Measurements from ENCODE around the gene GALNT14.

DNA sequence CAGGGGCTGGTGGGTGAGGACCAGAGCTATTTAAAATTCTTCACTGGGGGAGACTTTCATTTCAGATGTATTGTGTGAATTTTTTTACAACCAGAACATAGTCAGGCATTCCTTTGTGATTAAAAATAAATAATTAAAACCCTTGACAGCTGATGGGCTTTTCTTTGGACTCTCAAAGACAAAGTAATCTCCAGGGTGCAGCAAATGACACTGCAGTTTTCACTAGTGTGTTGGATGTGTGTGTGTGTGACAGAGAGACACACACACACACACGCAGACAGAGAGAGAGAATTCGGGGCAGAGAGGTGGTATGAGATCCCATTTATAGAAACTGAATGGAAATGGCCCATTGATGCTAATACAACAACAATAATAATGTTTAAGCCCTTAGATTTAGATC is 10.3 kb upstream of the GALNT14 start:
- no peak for TF ChIP-seq CTCF (IDR thresholded peaks at IDR 0.05; ENCODE audit: borderline replicate concordance, extremely low read depth, low read length, poor library complexity, severe bottlenecking)
- no peak for TF ChIP-seq EZH2 (IDR thresholded peaks at IDR 0.05; ENCODE audit: borderline replicate concordance, low read depth, low read length, severe bottlenecking)
